Measurements from ENCODE around the gene DUSP23. TPM values are rescaled to one million over a fixed set of nuclear protein-coding genes. Genes with fewer than 3 reads are reported as not detected.

The DUSP23 gene
- total RNA-seq, 4 donors from 2014 or later = 47.0 to 94.6 (median 77.2) TPM

DNA sequence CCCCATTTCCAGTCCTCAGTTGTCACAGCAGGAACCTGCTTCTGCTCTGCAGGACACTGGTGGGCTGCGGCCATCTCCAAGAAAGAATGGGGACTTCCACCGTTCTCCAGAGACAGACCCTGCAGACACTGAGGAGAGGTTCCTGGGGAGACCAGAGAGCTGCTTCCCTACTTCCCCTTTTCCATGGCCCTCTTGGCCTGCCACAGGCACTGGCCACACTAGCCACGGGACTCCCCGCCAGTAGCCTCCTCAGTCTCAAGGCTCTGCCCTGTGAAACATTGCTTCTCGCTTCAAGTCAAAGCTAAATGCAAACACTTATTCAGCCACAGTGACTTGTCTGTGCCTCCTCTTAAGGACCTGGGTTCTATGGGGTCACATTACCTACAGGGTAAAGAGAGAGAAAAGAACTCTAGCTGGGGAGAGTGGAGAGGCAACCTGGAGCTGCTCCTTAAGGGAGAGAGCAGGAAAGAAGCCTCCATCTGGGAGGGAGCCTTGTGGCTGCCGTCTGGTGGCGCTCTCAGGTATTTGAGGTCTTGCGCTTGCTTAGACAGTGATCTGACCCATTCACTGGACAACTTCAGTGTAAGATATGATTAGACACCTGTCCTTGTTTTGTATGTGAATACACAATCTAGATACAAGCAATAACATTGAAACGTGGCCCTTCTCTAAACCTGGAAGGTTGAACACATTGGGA is 40.6 kb downstream of the DUSP23 start:
- TF ChIP-seq, protein P1, sequence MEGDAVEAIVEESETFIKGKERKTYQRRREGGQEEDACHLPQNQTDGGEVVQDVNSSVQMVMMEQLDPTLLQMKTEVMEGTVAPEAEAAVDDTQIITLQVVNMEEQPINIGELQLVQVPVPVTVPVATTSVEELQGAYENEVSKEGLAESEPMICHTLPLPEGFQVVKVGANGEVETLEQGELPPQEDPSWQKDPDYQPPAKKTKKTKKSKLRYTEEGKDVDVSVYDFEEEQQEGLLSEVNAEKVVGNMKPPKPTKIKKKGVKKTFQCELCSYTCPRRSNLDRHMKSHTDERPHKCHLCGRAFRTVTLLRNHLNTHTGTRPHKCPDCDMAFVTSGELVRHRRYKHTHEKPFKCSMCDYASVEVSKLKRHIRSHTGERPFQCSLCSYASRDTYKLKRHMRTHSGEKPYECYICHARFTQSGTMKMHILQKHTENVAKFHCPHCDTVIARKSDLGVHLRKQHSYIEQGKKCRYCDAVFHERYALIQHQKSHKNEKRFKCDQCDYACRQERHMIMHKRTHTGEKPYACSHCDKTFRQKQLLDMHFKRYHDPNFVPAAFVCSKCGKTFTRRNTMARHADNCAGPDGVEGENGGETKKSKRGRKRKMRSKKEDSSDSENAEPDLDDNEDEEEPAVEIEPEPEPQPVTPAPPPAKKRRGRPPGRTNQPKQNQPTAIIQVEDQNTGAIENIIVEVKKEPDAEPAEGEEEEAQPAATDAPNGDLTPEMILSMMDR (IDR thresholded peaks at IDR 0.05 in 4 of 5, conservative IDR thresholded peaks at IDR 0.05 in 1 of 5) = no peak
- TF ChIP-seq POLR2A (IDR thresholded peaks at IDR 0.05) = no peak
- in situ Hi-C loops (cut with MboI; ENCODE audit: low sequenced_read_pairs in 4 of 4) = no loop called here
- Histone ChIP-seq H3K27me3 (peaks cover 0 to 4% (median 2%) of the 10 kb centered on the region in 3 donors), H3K27ac (no peak overlapping the region), H3K4me3 (no peak overlapping the region), H3K4me1 (no peaks in the 10 kb centered on the region), H3K9me3 (no peaks in the 10 kb centered on the region), H3K36me3 (no peaks in the 10 kb centered on the region)
- DNase-seq (no peak), ATAC-seq (no peak)
- intact Hi-C loops (cut with DNase I; ENCODE audit: low total_unique reads) = no loop called here

DNA sequence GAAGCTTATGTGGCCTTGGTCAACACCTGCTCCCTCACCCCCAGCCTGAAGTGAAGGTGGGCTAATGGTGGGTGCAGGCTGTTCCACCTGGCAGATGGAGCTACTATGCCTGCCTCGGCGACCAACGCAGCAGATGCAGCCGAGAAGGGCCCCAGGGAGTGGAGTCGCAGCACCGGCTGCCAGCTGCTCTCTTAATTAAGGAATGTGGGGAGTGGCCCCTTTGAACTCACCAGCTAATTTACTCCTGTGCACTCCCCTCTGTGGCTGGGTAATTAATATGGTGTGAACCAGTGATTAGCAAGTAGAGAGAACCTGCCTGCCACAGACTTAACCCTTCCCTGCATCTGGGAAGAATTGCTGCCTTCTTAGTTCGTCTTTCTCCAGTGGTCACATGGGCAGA is 42.6 kb downstream of the DUSP23 start:
- TF ChIP-seq, protein P1 (IDR thresholded peaks at IDR 0.05 in 4 of 5, conservative IDR thresholded peaks at IDR 0.05 in 1 of 5) = no peak
- intact Hi-C loops (cut with DNase I; ENCODE audit: low total_unique reads) = no loop called here
- no peak for DNase-seq
- no peak overlapping the region for H3K4me3 ChIP-seq
- no peaks in the 10 kb centered on the region for H3K9me3 ChIP-seq
- H3K4me1 ChIP-seq = no peaks in the 10 kb centered on the region
- in situ Hi-C loops (cut with MboI; ENCODE audit: low sequenced_read_pairs in 4 of 4) = no loop called here
- ATAC-seq = no peak
- peaks cover 0 to 4% (median 2%) of the 10 kb centered on the region in 3 donors for H3K27me3 ChIP-seq
- no peaks in the 10 kb centered on the region for H3K36me3 ChIP-seq
- H3K27ac ChIP-seq = no peak overlapping the region

DNA sequence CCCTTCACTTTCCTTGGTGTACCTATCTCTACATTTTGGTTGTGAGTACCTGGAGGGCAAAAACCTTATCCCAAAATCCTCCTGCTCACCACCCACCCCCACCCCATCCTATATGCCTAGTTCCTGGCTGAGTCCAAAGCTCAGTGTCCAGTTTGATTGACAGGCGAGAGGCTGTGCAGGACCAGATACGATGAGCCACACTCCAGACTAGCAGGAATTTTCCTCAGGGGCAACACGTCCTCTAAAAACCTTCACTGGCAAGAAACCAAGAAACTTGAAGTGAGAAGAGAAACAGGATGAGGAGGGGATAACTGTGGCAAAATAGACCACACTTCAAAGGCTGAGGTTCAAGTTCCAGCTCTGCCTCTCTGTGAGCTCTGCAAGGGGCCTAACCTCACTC is 44.8 kb downstream of the DUSP23 start:
- ATAC-seq = no peak
- no peak for DNase-seq
- H3K27me3 ChIP-seq = peaks cover 0 to 4% (median 2%) of the 10 kb centered on the region in 3 donors
- H3K4me1 ChIP-seq = peaks cover 0 to 5% of the 10 kb centered on the region in 2 donors
- no peak overlapping the region for H3K27ac ChIP-seq
- intact Hi-C loops (cut with DNase I; ENCODE audit: low total_unique reads) (no loop called here), in situ Hi-C loops (cut with MboI; ENCODE audit: low sequenced_read_pairs in 4 of 4) (no loop called here)
- H3K9me3 ChIP-seq = no peaks in the 10 kb centered on the region
- TF ChIP-seq, protein P1 (IDR thresholded peaks at IDR 0.05 in 4 of 5, conservative IDR thresholded peaks at IDR 0.05 in 1 of 5) = no peak
- TF ChIP-seq POLR2A (IDR thresholded peaks at IDR 0.05) = no peak
- H3K4me3 ChIP-seq = no peak overlapping the region
- no peaks in the 10 kb centered on the region for H3K36me3 ChIP-seq

DNA sequence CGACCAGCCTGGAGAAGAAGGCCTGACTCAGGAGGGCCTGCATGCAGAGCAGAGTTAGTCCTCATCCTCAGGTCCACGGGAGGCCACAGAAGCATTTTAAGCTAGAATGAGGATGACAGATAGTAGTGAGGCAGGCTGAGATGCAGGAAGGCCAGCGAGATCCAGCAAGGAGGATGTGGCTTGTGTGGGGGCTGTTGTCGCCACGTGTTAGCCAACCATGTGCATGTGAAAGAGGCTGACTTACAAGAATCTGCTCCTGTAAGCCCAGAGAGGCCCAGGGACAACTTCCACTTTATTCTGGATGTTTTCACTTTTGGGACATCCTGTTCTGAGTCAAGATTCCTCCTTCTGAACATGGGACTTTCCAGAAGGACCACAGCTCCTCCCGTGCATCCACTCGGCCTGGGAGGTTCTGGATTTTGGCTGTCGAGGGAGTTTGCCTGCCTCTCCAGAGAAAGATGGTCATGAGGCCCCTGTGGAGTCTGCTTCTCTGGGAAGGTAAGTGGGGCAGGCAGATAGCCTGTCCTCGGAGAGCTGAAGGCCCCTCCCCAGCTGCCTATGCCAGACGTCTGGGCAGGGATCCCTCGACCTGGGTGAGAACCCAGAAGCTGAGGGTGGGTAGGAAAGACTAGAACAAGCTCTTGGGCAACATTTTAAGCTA is 45.8 kb downstream of the DUSP23 start, which contains the start of gene SLAMF8:
Gene SLAMF8, plus strand, starts transcription at position 433 of the 661 bp plus-strand sequence. Its CDS starts 26 bp downstream, at position 459.
- no peak within 1 kb of the TSS for H3K27ac ChIP-seq
- H3K36me3 ChIP-seq = no peaks in the 10 kb centered on the region
- H3K4me1 ChIP-seq = peaks cover 0 to 10% of the 10 kb centered on the region in 2 donors
- H3K4me3 ChIP-seq = no peak within 1 kb of the TSS
- in situ Hi-C loops (cut with MboI; ENCODE audit: low sequenced_read_pairs in 4 of 4) = no loop called here
- TF ChIP-seq, protein P1 (IDR thresholded peaks at IDR 0.05 in 4 of 5, conservative IDR thresholded peaks at IDR 0.05 in 1 of 5) = no peak
- no peak for TF ChIP-seq POLR2A (IDR thresholded peaks at IDR 0.05)
- intact Hi-C loops (cut with DNase I; ENCODE audit: low total_unique reads) = no loop called here
- ATAC-seq (peak in 1 of 2 donors; percentile 12), DNase-seq (peak; percentile 27 to 36)
- peaks cover 0 to 4% (median 2%) of the 10 kb centered on the region in 3 donors for H3K27me3 ChIP-seq
- H3K9me3 ChIP-seq = no peaks in the 10 kb centered on the region
